Measurements from ENCODE around the gene DSP.

- TF ChIP-seq, protein P1, sequence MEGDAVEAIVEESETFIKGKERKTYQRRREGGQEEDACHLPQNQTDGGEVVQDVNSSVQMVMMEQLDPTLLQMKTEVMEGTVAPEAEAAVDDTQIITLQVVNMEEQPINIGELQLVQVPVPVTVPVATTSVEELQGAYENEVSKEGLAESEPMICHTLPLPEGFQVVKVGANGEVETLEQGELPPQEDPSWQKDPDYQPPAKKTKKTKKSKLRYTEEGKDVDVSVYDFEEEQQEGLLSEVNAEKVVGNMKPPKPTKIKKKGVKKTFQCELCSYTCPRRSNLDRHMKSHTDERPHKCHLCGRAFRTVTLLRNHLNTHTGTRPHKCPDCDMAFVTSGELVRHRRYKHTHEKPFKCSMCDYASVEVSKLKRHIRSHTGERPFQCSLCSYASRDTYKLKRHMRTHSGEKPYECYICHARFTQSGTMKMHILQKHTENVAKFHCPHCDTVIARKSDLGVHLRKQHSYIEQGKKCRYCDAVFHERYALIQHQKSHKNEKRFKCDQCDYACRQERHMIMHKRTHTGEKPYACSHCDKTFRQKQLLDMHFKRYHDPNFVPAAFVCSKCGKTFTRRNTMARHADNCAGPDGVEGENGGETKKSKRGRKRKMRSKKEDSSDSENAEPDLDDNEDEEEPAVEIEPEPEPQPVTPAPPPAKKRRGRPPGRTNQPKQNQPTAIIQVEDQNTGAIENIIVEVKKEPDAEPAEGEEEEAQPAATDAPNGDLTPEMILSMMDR (IDR thresholded peaks at IDR 0.05) = no peak
- TF ChIP-seq EZH2 (IDR thresholded peaks at IDR 0.05) = no peak
These were observed 46.8 kb upstream of the DSP start for GRCh38 chr6:7494638-7495037.

Data from neural progenitor cell (in vitro differentiated cells).